Fibroblast of skin of abdomen (primary cell): ENCODE results near the gene CXorf58.
A peak's percentile ranks its signal among the peaks of the same experiment; 100 is the strongest.
"Not testable (repeated sequence)": the region's sequence is repeated elsewhere in the genome, so short reads cannot be mapped to it uniquely, and the experiment has no call there.

ENCODE experiments used
- DNase-seq: peaks from one replicate; pipeline ENCODE4 v3.0.0-alpha.2; 2013

Gene CXorf58

DNA sequence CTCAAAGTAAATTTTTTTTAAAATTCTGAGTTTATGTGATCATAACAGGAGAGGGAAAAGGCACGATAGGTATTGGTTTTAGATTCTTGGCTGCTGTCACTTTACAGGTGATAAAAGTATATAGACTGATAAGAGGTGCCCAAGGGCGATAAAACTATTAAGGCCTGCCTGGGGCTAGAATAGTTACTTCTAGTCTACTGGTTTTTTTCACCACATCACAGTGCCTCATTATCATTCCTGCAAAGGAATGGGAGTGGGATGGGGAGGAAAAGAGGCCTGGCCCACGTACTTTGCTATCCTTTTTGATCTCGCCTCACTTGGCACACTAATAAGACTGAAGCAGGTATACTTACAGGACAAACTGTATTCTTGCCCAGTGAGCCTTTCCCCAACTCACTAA lies 46.6 kb downstream of the CXorf58 start:
- no peak for DNase-seq

DNA sequence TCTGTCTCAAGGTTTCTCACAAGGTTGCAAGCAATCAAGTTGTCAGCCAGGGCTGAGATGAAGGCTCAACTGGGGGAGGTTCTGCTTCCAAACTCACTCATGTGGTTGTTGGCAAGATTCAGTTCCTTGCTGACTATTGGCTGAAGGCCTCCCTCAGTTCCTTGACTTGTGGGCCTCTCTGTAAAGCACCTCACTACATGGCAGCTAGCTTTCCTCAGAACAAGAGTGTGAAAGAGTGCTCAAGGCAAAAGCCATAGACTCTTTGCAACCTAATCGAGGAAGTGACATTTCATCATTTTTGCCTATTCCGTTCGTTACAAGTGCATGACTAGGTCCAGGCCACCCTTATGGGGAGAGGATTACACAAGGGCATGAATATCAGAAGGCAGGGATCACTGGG lies 52.0 kb downstream of the CXorf58 start:
- DNase-seq = no peak

DNA sequence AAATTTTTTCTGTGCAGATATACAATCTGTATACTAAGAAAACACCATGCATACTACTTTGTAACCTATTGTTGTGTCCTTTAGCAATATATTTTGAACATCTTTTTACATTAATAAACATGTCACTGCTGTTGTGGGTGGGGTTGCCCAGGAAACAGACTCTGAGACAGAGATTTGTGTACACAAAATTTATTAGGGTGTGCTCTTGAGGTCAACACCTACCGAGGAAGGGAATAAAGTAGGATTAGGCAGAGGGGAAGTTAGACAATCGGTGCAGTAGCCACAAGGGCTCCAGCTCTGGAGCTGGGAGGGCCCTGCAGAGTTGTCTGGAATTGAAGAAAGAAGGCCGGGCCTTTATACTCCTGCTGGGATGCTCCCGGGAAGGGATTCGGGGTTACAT lies 56.4 kb downstream of the CXorf58 start:
- DNase-seq = no peak

DNA sequence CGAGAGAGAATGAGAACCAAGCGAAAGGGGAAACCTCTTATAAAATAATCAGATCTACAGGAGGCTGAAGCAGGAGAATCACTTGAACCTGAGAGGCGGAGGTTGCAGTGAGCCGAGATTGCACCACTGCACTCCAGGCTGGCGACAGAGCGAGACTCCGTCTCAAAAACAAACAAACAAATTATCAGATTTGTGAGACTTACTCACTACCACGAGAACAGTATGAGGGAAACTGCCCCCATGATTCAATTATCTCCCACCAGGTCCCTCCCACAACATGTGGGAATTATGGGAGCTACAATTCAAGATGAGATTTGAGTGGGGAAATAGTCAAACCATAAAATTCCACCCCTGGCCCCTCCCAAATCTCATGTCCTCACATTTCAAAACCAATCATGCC lies 57.8 kb downstream of the CXorf58 start:
- not testable (repeated sequence) for DNase-seq

DNA sequence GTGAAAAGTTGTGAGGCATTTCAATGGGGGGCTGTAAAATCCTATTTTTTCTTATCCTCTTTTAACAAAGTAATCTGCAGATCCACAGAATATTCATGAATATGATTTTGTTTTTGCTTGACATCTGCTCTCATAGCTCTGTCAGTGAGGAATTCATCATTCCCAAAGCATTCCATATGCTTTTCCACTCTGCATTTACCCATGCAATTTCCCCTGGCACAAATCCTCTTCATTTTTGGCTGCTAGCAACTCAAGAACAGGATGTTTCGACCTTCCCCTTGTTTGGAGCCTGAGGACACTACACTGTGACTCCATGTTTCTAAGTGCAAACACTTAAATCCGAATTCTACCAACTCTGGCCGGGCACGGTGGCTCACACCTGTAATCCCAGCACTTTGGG lies 70.7 kb downstream of the CXorf58 start:
- peak; percentile 10 for DNase-seq

DNA sequence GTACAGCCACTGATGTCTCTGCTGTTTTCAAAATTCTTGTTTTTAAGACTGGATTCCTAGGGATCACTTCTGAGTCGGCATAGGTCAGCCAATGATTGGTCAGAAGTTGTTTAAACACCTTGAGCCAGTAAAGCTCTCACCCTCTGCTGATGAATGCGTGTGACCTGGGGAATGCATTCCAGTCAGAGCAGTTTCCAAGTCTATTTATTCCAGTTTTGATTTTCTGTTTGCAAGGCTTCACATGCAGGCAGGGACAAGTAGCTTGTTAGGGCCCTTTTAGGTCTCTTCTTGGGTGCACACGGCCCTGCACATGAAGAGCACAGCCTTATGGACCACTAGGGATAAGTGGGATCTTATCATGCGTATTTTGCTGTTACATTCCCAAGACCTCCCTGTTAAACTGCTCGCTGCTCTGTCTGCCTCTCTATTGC lies 72.2 kb downstream of the CXorf58 start:
- DNase-seq = no peak

DNA sequence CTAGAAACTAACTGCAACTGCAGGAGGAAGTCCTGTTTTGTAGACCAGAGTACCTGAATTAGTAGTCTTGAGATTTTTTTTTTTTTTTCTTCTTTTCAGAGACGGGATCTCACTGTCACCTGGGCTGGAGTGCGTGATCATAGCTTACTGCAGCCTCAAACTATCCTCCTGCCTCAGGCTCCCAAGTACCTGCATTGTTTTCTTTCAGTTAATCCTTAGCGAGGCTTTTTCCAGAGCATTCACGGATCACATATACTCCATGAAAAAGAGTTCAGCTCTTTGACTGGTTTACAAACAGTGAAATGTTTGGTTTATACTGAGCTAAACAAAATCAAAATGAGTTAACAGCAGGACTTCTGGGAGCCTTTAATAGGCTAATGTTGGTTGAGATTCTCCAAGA lies 73.4 kb downstream of the CXorf58 start:
- DNase-seq = no peak

DNA sequence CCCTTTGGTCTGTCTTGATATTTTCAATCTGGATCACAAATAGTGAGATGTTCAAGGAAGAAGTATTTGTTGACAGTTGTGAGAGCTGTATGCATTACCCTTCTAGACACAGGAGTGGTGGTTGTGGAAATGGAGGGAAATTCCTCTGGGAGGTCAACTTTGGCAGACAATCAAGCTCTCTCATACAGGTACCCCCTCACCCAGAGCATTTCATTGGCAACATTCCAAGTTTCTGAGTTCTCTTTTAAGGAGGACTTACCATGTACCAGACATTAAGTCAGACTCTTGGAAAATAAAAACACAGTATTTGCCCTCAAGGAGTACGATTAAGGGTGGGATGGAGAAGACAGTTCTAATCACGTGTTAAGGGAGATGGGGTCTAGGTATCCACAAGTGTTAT lies 73.9 kb downstream of the CXorf58 start:
- no peak for DNase-seq

DNA sequence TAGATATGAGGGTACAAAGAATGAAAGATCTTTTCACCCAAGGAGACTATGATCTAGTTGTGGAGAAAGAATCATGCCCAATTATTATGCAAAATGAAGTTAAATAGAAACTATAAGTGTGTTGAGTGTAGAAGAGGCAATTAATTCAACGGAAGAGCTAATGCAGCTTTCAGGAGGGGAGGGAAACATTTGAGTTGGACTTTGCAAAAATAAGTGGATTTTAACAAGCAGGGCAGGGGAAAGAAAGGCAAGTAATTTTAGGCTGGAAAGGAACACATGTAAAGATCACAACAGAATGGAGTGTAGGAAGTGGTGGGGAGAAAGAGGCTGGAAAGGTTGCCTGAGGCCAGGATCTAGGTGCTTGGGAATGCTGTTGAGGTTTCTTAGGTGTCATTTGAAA lies 75.1 kb downstream of the CXorf58 start:
- no peak for DNase-seq
